ENCODE results near the gene LPCAT1. TPM values are rescaled to one million over a fixed set of nuclear protein-coding genes. Genes with fewer than 3 reads are reported as not detected.

LPCAT1 gene
- total and polyA plus RNA-seq, 2 of the 13 experiments (the other 11 are each of a cell fraction or from before 2014, with no cell fraction given), result 29.8 to 90.6 TPM

GRCh38 chr5:1536322-1536845 is 12.6 kb upstream of the LPCAT1 start (continued):
- TF ChIP-seq ERF (CRISPR knock-in tag; IDR thresholded peaks at IDR 0.05), result 0 out of 2 replicates have a peak, but pooled peaks have one; percentile 37
- 0 out of 2 replicates have a peak, but pooled peaks have one; percentile 9 for TF ChIP-seq RXRB (CRISPR knock-in tag; IDR thresholded peaks at IDR 0.05; ENCODE audit: borderline replicate concordance)
- TF ChIP-seq ZNF143 (CRISPR knock-in tag; IDR thresholded peaks at IDR 0.05), result 0 out of 2 replicates have a peak, but pooled peaks have one; percentile 29
- TF ChIP-seq POGK (CRISPR knock-in tag; conservative IDR thresholded peaks at IDR 0.05), result no peak
- peak; percentile 58; the same call in 1 of the 2 replicates for TF ChIP-seq MAX (IDR thresholded peaks at IDR 0.05)
- 0 out of 2 replicates have a peak, but pooled peaks have one; percentile 35 for TF ChIP-seq ZBTB37 (CRISPR knock-in tag; IDR thresholded peaks at IDR 0.05)
- TF ChIP-seq ISL2 (CRISPR knock-in tag; IDR thresholded peaks at IDR 0.05), result no peak
- no peak for TF ChIP-seq PBX3 (CRISPR knock-in tag; IDR thresholded peaks at IDR 0.05; ENCODE audit: borderline replicate concordance)
- TF ChIP-seq TEAD3 (CRISPR knock-in tag; optimal IDR thresholded peaks at IDR 0.05; ENCODE audit: borderline replicate concordance), result peak; percentile 49
- TF ChIP-seq RFX5 (IDR thresholded peaks at IDR 0.05; ENCODE audit: low read depth, low read length), result no peak
- TF ChIP-seq SMAD1 (CRISPR knock-in tag; IDR thresholded peaks at IDR 0.05; ENCODE audit: borderline replicate concordance, low read depth), result no peak
- peak; percentile 36; the same call in 1 of the 2 replicates for TF ChIP-seq ZNF431 (CRISPR knock-in tag; IDR thresholded peaks at IDR 0.05; ENCODE audit: borderline replicate concordance, low read depth)
- TF ChIP-seq KAT8 (CRISPR knock-in tag; IDR thresholded peaks at IDR 0.05), result 0 out of 2 replicates have a peak, but pooled peaks have one; percentile 14
- TF ChIP-seq NRL (CRISPR knock-in tag; IDR thresholded peaks at IDR 0.05; ENCODE audit: borderline replicate concordance), result no peak
- no peak for TF ChIP-seq ZNF841 (CRISPR knock-in tag; IDR thresholded peaks at IDR 0.05; ENCODE audit: borderline replicate concordance)
- 0 out of 3 replicates have a peak, but pooled peaks have one; percentile 18 for TF ChIP-seq MXI1 (IDR thresholded peaks at IDR 0.05; ENCODE audit: borderline replicate concordance, low read depth, low read length)
- no peak for TF ChIP-seq MLLT10 (CRISPR knock-in tag; IDR thresholded peaks at IDR 0.05)
- TF ChIP-seq ZFP36L1 (CRISPR knock-in tag; IDR thresholded peaks at IDR 0.05), result no peak
- no peak for TF ChIP-seq TMF1 (CRISPR knock-in tag; IDR thresholded peaks at IDR 0.05; ENCODE audit: low read depth)
- no peak for TF ChIP-seq MZF1 (CRISPR knock-in tag; IDR thresholded peaks at IDR 0.05; ENCODE audit: borderline replicate concordance)
- no peak for TF ChIP-seq REL (CRISPR knock-in tag; conservative IDR thresholded peaks at IDR 0.05)
- no peak; the same call in 1 of the 2 replicates for TF ChIP-seq ELF3 (CRISPR knock-in tag; IDR thresholded peaks at IDR 0.05)
- TF ChIP-seq STAT6 (CRISPR knock-in tag; IDR thresholded peaks at IDR 0.05; ENCODE audit: borderline replicate concordance), result no peak

All from HepG2 (cell line).